SKM-1 (cell line): Measurements from ENCODE around the gene TNNT2.

ENCODE experiments used
- DNase-seq: peaks from one replicate; lab custom pipeline; 2025; ENCODE audit not compliant: unreplicated experiment; lab: John Stamatoyannopoulos, UW

The TNNT2 gene

GRCh38 chr1:201403359-201403758 is 25.9 kb upstream of the TNNT2 start:
- DNase-seq = no peak

DNA sequence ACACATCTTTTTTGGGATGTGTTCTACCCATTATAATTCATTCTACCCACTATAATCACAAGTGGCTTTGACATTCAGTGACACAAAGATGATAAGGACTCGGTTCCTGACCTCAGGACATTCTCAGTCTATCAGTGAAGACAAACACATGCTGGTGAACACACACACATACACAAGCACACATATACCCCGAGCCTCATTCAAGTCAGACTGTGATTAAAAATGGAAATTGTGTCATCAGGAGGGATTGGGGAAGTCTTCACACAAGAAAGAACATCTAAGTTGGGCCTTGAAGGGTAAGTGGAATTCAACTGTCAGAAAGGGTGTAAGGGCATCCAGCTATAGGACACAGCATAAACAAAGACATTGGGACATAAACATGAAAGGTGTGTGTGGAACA is 24.2 kb upstream of the TNNT2 start:
- DNase-seq = no peak

DNA sequence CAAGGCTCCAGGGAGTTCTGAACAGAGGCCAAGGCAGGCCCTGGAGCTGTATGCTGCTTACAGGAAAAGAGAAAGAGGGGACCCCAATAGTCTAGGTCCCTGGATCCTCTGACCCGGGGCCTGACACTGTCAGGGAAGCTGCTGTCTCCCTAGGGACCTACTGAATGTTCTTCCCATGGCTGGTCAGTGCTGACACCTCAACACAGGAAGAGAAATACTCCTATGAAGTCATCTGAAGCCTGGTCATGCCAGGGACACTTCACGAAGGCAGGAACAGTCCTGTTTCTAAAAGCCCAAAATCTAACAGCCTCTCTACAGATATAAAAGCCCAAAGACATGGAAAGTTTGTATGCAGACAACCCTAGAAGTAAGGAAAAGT is 23.4 kb upstream of the TNNT2 start:
- no peak for DNase-seq

GRCh38 chr1:201400212-201400851 is 22.9 kb upstream of the TNNT2 start:
- DNase-seq = no peak

DNA sequence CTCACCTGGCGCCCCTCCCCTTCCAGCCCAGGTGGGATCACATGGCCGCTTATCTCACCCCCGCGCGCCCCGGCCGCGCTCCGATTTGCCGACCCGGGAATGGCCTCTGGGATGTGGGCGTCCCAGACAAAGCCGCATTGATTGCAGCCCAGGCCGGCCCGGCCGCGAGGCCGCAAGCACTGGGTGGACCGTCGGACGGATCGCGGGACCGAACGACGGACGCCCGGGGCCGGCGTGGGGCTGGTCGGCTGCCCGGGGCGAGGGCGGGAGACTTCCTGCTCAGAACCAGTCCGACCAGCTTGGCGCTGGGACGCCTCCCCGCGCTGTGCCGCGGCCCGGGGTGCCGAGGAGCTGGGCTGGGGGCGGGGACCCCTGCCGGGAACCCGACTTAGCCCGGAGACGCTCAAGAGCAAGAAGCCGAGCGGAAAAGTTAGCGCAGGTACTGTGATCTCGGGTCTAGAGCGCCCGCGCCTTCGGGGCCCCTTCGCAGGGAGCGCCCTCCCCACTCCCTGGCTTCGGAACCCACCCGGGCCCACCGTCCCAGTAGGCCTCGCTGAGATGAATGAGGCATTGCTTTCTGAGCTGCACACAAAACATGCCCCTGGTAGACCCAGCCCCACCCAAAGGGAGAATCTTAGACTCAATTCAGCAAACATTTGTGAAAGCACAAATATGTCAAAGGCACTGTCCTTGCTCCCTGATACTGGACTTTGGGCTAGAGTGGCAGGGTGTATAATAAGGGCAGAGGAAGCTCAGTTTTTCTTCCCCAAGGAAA is 22.1 kb upstream of the TNNT2 start:
- no peak for DNase-seq

DNA sequence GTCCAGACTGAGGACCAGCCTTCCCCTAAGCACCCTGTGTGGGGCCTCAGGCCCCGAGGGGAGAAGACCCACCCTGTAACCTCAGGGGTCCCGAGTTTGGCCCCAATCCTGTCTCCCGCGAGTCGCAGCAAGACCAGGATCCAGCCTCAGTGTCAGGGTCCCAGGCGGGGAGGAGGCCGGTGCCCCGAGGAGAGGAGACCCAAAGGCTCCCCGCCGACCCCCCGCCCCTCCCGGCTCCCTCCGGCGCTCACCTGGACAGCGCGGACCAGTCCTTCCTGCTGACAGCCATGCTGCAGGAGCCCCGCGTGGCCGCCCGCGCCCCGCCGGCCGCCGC is 21.5 kb upstream of the TNNT2 start, which contains the start of gene LAD1:
LAD1 (minus strand) TSS at position 307 of the 334 bp plus-strand sequence; CDS start at position 289, 18 bp downstream.
- no peak for DNase-seq

DNA sequence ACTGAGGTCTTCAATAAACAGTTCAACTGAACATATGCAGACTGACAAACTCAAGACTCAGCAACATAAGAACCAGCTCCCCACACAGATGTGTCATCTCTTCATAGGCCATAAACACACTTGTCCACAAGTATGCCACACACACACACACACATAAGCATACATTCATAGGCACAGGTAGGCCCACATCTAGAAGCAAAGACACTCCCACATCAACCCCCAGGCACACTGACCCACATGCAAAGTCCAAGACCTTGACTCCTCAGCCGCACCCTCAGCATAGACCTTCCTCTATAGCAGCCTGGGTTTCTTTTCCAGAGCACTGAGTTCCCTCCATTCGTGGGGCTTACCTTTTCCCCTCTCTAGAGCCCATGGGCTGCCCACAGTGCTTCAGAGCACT is 20.2 kb upstream of the TNNT2 start:
- DNase-seq = no peak

DNA sequence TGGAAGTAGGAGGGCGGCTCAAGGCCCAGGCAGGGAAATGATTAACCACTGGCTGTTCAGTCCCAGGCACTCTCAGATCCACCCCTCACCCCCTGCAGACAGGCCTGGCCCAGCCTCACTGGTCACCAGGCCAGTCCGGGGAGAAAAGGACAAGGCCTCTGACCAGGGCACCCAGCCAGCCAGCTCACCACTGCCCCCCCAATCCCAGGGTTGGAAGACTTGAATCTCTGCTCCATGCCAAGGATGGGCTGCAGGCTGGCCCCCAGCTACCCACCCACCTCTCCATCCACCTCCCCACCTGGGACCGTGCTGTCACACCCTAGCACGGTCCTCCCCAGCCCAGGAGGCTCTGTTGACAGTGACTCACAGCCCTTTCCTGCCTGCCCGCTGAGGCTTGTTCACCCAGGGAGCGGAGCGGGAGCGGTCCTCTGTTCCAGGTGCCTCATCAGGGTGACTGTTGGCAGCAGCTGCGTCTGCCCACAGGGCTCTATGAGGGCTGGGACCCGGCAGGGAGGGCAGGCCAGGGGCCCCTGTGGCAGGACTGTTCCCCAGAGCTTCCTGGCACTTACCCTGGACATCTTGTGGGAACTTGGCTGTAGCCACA is 19.5 kb upstream of the TNNT2 start:
- DNase-seq = no peak

DNA sequence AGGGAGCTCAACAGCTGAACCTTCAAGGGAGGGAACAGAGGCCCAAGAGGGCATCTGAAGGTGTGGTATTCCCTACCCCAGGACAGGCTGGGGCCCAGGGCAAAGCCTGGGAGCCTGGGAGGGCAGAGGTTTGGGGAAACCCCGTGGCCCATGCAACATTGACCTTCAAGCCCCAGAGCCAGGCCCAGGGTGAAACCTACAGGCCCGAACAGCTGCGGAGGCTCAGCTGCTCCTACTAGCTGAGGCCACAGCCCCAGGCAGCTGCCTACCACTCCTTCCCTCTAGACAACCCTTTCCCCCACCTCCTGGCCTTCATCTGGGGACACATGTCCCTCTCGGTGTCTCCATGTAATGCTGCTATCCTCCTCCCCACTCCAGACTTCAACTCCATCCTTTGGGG is 18.5 kb upstream of the TNNT2 start:
- DNase-seq = no peak

DNA sequence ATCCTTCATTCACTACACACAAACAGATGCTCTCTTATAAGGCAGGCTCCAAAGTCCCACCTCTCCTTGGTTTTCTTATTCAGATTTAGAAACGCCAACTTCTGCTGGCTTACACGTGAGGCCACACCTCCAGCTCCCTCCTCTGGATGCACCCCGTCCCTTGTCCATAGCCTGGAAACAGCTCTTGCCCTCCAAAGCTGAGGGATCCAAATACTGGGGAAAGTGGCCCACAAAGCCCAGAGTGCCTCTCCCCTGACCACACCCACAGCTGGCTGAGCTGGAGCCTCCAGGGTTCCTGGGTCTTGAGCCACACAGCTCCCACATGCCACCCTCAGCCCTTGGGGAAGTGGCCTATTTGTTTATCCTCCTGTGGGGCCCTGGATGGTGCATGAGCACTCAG is 17.1 kb upstream of the TNNT2 start:
- no peak for DNase-seq

DNA sequence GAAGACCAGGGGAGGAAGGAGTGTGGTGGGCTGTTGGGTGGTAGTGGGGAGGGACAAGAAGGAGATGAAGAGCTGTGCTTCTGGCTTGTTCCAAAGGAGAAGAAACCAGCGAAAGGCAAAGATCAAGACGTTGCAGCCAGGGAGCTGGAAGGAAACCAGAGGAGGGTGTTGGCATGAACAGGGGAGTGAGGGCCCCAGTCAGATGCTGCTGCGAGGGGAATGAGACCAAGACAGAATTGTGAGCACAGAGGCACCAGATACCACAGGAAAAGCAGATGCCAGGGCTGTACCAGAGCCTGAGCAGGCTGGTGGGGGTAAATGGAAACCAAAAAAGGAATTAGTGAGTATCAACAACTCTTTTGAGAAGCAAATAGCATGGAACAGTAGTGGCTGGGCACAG is 15.6 kb upstream of the TNNT2 start:
- DNase-seq = no peak

DNA sequence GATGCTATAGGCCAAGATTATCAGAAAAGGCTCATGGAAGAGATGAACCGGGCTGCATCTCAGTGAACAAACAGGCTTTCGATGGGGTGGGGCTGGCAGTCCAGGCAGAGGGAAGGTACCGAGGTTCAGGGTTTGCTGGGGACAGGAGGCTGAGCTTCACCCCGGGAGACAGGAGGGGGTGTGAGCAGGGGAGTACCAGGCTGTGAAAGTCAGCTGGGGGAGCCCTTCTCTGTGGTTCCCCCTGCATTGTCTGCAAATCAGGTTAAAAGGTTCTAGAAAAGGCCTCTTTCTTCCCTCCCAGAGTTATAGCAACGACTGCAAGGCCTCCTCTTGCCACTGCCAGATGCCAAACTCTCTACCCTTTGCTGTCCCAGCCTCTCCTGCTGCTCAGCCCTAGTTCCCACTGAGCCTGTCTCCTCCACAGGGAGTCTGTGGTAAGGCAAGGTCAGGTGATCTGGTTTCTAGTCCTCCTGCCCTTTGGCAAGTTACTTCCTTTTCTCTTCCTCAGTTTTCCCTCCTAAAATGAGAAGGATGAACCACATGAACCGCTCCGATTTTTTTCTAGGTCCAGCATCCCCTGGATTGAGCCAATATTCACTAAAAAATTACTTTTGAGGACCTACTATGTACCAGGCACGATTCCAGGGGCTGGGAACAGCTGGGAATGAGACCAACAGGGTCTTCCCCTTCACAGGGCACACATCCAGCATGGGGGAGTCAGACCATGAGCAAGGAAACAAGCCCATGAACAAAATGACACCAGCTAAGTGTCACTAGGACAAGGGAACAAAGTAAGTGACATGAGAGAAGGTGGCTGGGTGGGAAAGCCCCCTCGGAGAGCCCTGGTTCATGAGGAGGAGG is 14.4 kb upstream of the TNNT2 start:
- DNase-seq = no peak

GRCh38 chr1:201391225-201391624 is 13.7 kb upstream of the TNNT2 start:
- no peak for DNase-seq

GRCh38 chr1:201389051-201389450 is 11.6 kb upstream of the TNNT2 start:
- DNase-seq = no peak

- no peak for DNase-seq
These were observed 8.7 kb upstream of the TNNT2 start for GRCh38 chr1:201386208-201386607.

DNA sequence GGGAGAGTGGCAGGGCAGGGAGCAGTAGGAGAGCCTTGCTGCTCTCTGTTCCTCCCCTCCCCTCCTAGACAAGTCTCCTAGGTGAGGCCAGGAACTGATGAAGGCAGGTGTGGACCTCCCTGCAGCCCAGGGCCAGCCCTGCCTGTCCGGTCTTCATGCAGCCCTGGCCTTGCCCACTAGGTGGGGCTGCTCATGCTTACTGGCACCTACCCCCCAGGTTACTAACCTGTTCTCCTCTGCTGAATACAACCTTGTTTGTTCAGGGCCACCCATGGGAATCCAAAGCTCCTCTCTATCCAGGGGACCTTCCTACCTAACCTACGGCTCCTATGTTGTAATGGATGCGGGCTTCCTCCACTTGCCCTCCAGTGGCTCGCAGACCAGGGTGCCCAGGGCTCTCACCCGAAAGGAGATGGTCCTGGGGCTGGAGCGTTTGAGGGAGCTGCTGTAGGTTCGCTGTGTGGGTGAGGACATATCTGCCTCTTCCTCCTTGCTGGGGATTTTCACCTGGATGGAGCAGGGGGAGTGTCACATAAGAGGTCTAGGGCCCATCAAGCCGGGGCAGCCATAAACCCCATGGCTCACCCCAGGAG is 7.9 kb upstream of the TNNT2 start:
- peak; percentile 36 for DNase-seq

- no peak for DNase-seq
These were observed 6.9 kb upstream of the TNNT2 start for GRCh38 chr1:201384406-201384782.

DNA sequence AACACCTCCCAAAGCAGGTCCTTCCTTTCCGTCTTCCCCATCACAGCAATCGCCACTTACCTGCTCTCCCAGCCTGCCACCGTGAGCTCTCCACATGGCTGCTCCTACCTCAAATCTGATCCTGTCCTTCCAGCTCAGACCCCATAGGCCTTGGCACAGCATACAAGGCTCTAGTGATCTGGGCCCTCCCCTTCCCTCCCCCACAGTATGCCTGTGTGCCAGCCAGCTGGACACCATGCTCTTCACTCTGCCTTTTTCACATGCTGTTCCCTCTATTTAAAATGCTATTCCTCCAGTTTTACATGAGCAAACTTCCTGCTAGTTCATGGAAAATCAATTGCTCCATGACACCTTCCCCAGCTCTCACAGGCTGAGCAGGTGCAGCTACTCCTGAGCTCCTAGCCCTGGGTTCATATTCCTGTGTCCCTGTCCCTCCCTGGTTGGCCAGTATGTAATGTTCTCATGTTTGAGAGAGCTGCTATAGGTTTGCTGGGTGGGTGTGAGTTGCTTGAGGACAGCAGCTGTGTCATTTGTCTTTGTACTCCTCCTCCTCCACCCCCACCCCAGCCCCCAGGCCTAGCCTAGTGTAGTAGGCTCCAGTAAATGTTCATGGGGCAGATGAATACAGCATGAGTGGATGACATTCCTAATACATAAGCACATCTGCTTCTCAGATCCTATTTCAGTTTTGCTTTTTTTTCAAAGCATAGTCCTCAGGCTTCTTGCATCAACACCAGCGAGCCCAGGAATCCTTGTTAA is 6.3 kb upstream of the TNNT2 start:
- DNase-seq = no peak

- no peak for DNase-seq
These were observed 3.6 kb upstream of the TNNT2 start for GRCh38 chr1:201381130-201381529.

DNA sequence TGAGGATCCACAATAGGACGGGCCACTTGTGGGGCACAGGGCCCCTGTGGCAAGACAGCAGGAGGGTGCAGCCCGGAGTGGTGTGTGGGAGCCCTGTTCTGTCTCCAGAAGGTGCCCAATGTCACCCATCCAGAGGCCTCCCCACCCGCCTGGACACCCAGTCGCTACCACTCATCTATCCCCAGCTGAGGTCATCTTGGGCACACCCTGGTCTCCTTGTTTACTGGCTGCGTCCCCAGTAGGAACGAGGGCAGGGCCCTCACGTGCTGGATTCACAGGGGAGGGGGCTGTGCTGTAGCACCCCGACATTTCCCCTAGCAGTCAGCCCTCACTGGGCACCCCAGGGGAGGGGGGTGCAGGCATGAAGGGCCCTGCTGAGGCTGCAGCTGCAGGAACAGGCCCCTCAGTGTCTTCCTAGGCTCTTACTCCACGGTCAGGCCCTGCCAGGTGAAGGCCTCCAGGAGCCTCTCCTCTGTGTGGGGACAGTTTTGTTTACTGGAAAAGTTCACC is 2.3 kb upstream of the TNNT2 start:
- no peak for DNase-seq
